K562 (cell line): ENCODE results near the gene KRTAP10-4. TPM values are rescaled to one million over a fixed set of nuclear protein-coding genes. Genes with fewer than 3 reads are reported as not detected.
A peak's percentile ranks its signal among the peaks of the same experiment; 100 is the strongest.

Experiments used
- ATAC-seq: fragments of 200-7000 bp; cut with Tn5 transposase; 3 replicates; pipeline ENCODE4 v1.9.1; 2020; ENCODE audit warnings: moderate library complexity
- BruUV-seq: library from RNA; stranded (reverse); fragments of 400-500 nt; replicated peaks from 2 replicates; lab custom pipeline; 2021; lab: Mats Ljungman, UMichigan
- CTCF ChIA-PET: fragments of 300-600 bp; formaldehyde crosslinking; extraction: SDS; loops from one replicate; lab custom pipeline; 2021; ENCODE audit warnings: low intra/inter-chr PET ratio; lab: Yijun Ruan, JAX
- POLR2A ChIA-PET: fragments of 300-600, 350-650 bp; sonication (Branson Sonifier 250); formaldehyde crosslinking; extraction: SDS; loops from one replicate; lab custom pipeline; 2021; ENCODE audit warnings: antibody characterized with exemption, inconsistent platforms; lab: Yijun Ruan, JAX
- DNase-seq, 4 experiments: peaks; one replicate each; pipeline versions ENCODE4 v3.0.0 to v3.0.0-alpha.2; 2011 to 2018; ENCODE audit warnings: low spot score in 3 of 4, mixed read lengths in 3 of 4; ENCODE audit errors: extremely low read depth in 1 of 4
- FAIRE-seq: peaks from 2 replicates; lab custom pipeline; 2011; peaks lifted over from hg19 to GRCh38; lab: Jason Lieb, UNC
- H2AFZ ChIP-seq: 2 replicates; pipeline ENCODE4 v1.6.0; 2011; ENCODE audit warnings: low read depth, low read length, control low read depth, inconsistent platforms
- H3K27ac ChIP-seq: fragments of 200-600 bp; 3 replicates; pipeline ENCODE4 v1.8.0; 2011; ENCODE audit warnings: low read depth, mild to moderate bottlenecking, control low read depth, inconsistent platforms, low read length, moderate library complexity, mixed read lengths; ENCODE audit errors: extremely low read depth
- H3K27me3 ChIP-seq, 2 experiments: fragments of 300-600 bp in 1 of 2; 2 replicates in 1 of 2; 3 replicates in 1 of 2; pipeline versions ENCODE4 v1.6.0 to v1.8.0; 2011; ENCODE audit warnings: inconsistent platforms in 2 of 2, low read length in 2 of 2, mild to moderate bottlenecking in 1 of 2, mixed read lengths in 1 of 2, moderate library complexity in 1 of 2; ENCODE audit not compliant: control insufficient read depth in 2 of 2, insufficient read depth in 2 of 2
- H3K36me3 ChIP-seq: fragments of 300-600 bp; 3 replicates; pipeline ENCODE4 v1.8.0; 2011; ENCODE audit warnings: mild to moderate bottlenecking, low read length, inconsistent platforms; ENCODE audit not compliant: control insufficient read depth, insufficient read depth
- H3K4me1 ChIP-seq, 2 experiments: fragments of 200-600 bp in 1 of 2; replicated peaks in 1 of 2; 2 replicates in 1 of 2; 3 replicates in 1 of 2; pipeline versions ENCODE4 v1.5.1 to v1.8.0; 2011; ENCODE audit warnings: inconsistent platforms in 2 of 2, low read length in 2 of 2, mild to moderate bottlenecking in 1 of 2, mixed read lengths in 1 of 2, moderate library complexity in 1 of 2; ENCODE audit not compliant: control insufficient read depth in 2 of 2, insufficient read depth in 2 of 2
- H3K4me2 ChIP-seq: 2 replicates; pipeline ENCODE4 v1.6.1; 2011; ENCODE audit warnings: low read length, control low read depth, inconsistent platforms, mixed read lengths; ENCODE audit not compliant: insufficient read depth
- H3K4me3 ChIP-seq: fragments of 200-600 bp; sonication (generic), shearing (Covaris generic); 2 replicates; pipeline ENCODE4 v1.5.1; 2016; ENCODE audit warnings: control low read depth, inconsistent platforms
- H3K79me2 ChIP-seq: fragments of 200-600 bp; 3 replicates; pipeline ENCODE4 v1.8.0; 2011; ENCODE audit warnings: low read length, inconsistent platforms; ENCODE audit not compliant: control insufficient read depth, insufficient read depth
- H3K9ac ChIP-seq, 2 experiments: 2 replicates each; pipeline versions ENCODE4 v1.6.0 to v1.6.1; 2011; ENCODE audit warnings: low read depth in 2 of 2, low read length in 2 of 2, control low read depth in 1 of 2, inconsistent platforms in 1 of 2, mild to moderate bottlenecking in 1 of 2, mixed read lengths in 1 of 2; ENCODE audit not compliant: insufficient read depth in 1 of 2
- H3K9me1 ChIP-seq: one replicate; pipeline ENCODE4 v1.6.0; 2011; ENCODE audit warnings: inconsistent platforms, mild to moderate bottlenecking, low read length, moderate library complexity; ENCODE audit not compliant: control insufficient read depth, insufficient read depth
- H3K9me3 ChIP-seq: replicated peaks from 2 replicates; pipeline ENCODE4 v1.5.1; 2011; ENCODE audit warnings: low read depth, low read length, inconsistent platforms; ENCODE audit not compliant: control insufficient read depth, insufficient read depth
- H4K20me1 ChIP-seq: replicated peaks from 2 replicates; pipeline ENCODE4 v1.6.1; 2011; ENCODE audit warnings: low read length, inconsistent platforms, mixed read lengths; ENCODE audit not compliant: control insufficient read depth, insufficient read depth
- ARID3A ChIP-seq: IDR thresholded peaks from 2 replicates; pipeline ENCODE4 v1.6.1; 2012; ENCODE audit warnings: low read depth, low read length, improper control_type of control experiment, borderline replicate concordance
- BCL6 ChIP-seq: fragments of 250-450 bp; sonication (Bioruptor Pico); IDR thresholded peaks from 2 replicates; pipeline ENCODE4 v1.4.0; 2020
- CEBPG ChIP-seq, 3 experiments: fragments of 200-800 bp in 1 of 3; sonication (Bioruptor generic) in 1 of 3; sonication (generic) in 1 of 3; formaldehyde crosslinking in 1 of 3; IDR thresholded peaks in 2 of 3; conservative IDR thresholded peaks in 1 of 3; 2 replicates each; pipeline versions ENCODE4 v1.6.1 to v1.8.0; 2016 to 2022; ENCODE audit warnings: missing compliant biosample characterization in 2 of 3, missing genetic modification characterization in 2 of 3, mild to moderate bottlenecking in 1 of 3, missing genetic modification reagents in 1 of 3
- CHD2 ChIP-seq: IDR thresholded peaks from 2 replicates; pipeline ENCODE4 v1.6.1; 2011; ENCODE audit warnings: low read depth, low read length
- EHMT2 ChIP-seq: fragments of 450-650 bp; IDR thresholded peaks from 2 replicates; pipeline ENCODE4 v1.6.1; 2018; ENCODE audit warnings: antibody characterized with exemption
- GTF2E2 ChIP-seq: fragments of 200-800 bp; sonication (Bioruptor generic); IDR thresholded peaks from 2 replicates; pipeline ENCODE4 v1.6.1; 2016; ENCODE audit warnings: missing genetic modification characterization, missing compliant biosample characterization
- MCM3 ChIP-seq: fragments of 450-650 bp; IDR thresholded peaks from 2 replicates; pipeline ENCODE4 v1.6.1; 2016
- MEIS2 ChIP-seq: fragments of 450-650 bp; IDR thresholded peaks from 2 replicates; pipeline ENCODE4 v1.6.1; 2014; ENCODE audit warnings: mild to moderate bottlenecking; ENCODE audit not compliant: partially characterized antibody
- MYC ChIP-seq, 2 experiments: fragments of 250-450 bp in 1 of 2; sonication (Bioruptor Pico) in 1 of 2; IDR thresholded peaks; 2 replicates each; pipeline versions ENCODE4 v1.5.1 to v1.6.1; 2012 to 2021; ENCODE audit warnings: low read depth in 2 of 2, borderline replicate concordance in 1 of 2, improper control_type of control experiment in 1 of 2, low read length in 1 of 2, mild to moderate bottlenecking in 1 of 2, moderate library complexity in 1 of 2
- PTRF ChIP-seq: fragments of 450-650 bp; IDR thresholded peaks from 2 replicates; pipeline ENCODE4 v1.6.1; 2016; ENCODE audit warnings: mild to moderate bottlenecking, missing genetic modification characterization, missing compliant biosample characterization
- RBM14 ChIP-seq: fragments of 200-400 bp; formaldehyde crosslinking; IDR thresholded peaks from 2 replicates; pipeline ENCODE4 v1.6.1; 2018; ENCODE audit warnings: low read depth, mild to moderate bottlenecking, low read length, moderate library complexity, borderline replicate concordance; ENCODE audit not compliant: insufficient read depth
- TAL1 ChIP-seq: fragments of 450-650 bp; IDR thresholded peaks from 2 replicates; pipeline ENCODE4 v1.6.1; 2016; ENCODE audit warnings: mild to moderate bottlenecking
- TBL1XR1 ChIP-seq, 2 experiments: IDR thresholded peaks; 2 replicates each; pipeline ENCODE4 v1.6.1; 2012; ENCODE audit warnings: improper control_type of control experiment in 2 of 2, low read length in 2 of 2, mild to moderate bottlenecking in 1 of 2
- TRIM24 ChIP-seq, 2 experiments: fragments of 450-650 bp; IDR thresholded peaks; 2 replicates each; pipeline ENCODE4 v1.6.1; 2016
- YY1 ChIP-seq, 3 experiments: IDR thresholded peaks; 2 replicates each; pipeline ENCODE4 v1.6.1; 2011; ENCODE audit warnings: low read length in 2 of 3, mild to moderate bottlenecking in 2 of 3, moderate library complexity in 2 of 3, borderline replicate concordance in 1 of 3, control low read depth in 1 of 3, low read depth in 1 of 3; ENCODE audit not compliant: insufficient read depth in 3 of 3, insufficient replicate concordance in 2 of 3, control insufficient read depth in 1 of 3, insufficient read length in 1 of 3; ENCODE audit errors: extremely low read depth in 1 of 3
- ZNF124 ChIP-seq: sonication (generic); formaldehyde crosslinking; IDR thresholded peaks from 2 replicates; pipeline ENCODE4 v1.8.1; 2022; ENCODE audit warnings: missing genetic modification reagents
- ZNF583 ChIP-seq: fragments of 250-450 bp; sonication (Bioruptor Pico); IDR thresholded peaks from 2 replicates; pipeline ENCODE4 v1.4.0; 2020
- WGBS: fragments of 100-300 bp; shearing (Covaris generic); methylation state at CpG from one replicate; pipeline ENCODE4 v1.1.6; 2016; ENCODE audit warnings: low coverage, mixed read lengths; ENCODE audit not compliant: insufficient coverage; ENCODE audit errors: missing lambda C conversion rate; 5-methylcytosine and 5-hydroxymethylcytosine counted together
- in situ Hi-C: fragments of 300-500 bp; cut with MboI; formaldehyde crosslinking; loops from 4 replicates; pipeline ENCODE4 v1.15.0; 2018; ENCODE audit warnings: inconsistent platforms, mixed read lengths
- intact Hi-C: fragments of 100-400 bp; cut with micrococcal nuclease; formaldehyde crosslinking; loops from 2 replicates; pipeline ENCODE4 v1.14.2; 2022
- polyA plus RNA-seq, 8 experiments: library from polyadenylated mRNA; depleted of rRNA in 4 of 8; stranded (reverse) in 5 of 8; unstranded in 3 of 8; fragments of >200 nt; fragmentation: Nextera tagmentation in 2 of 8; fragmentation: Illumina TruSeq in 1 of 8; extraction: Ambion mirVana in 2 of 8; extraction: Trizol in 1 of 8; gene quantifications; 2 replicates each; pipeline versions ENCODE4 v1.2.1 to v1.2.3, GENCODE V29; 2011 to 2014; ENCODE audit warnings: inconsistent platforms in 1 of 8, missing spikeins in 1 of 8
- total RNA-seq, 7 experiments: library from RNA; depleted of rRNA in 6 of 7; stranded (reverse); fragments of >200 nt in 6 of 7; fragmentation: Illumina TruSeq in 2 of 7; extraction: Trizol in 2 of 7; gene quantifications; 2 replicates each; pipeline versions ENCODE4 v1.2.1 to v1.2.3, GENCODE V29; 2011 to 2021; ENCODE audit warnings: low replicate concordance in 1 of 7
- TF ChIP-seq, protein P1 (sequence below), 2 experiments: fragments of 250-450 bp in 1 of 2; fragments of 450-650 bp in 1 of 2; sonication (Bioruptor Pico) in 1 of 2; IDR thresholded peaks; 2 replicates each; pipeline versions ENCODE4 v1.6.1 to v1.8.0; 2016 to 2021; ENCODE audit warnings: mild to moderate bottlenecking in 2 of 2, moderate library complexity in 2 of 2, missing compliant biosample characterization in 1 of 2, missing genetic modification characterization in 1 of 2

The KRTAP10-4 gene
- total and polyA plus RNA-seq, 9 of the 15 experiments (the other 6 are each of a cell fraction or from before 2014, with no cell fraction given) = not detected

- WGBS = 3% methylated on average over 20 of the region's 20 CpGs
- ATAC-seq = peak; percentile 89
- Histone ChIP-seq H3K4me2 (peak overlapping the region; percentile 79), H4K20me1 (no peaks in the 10 kb centered on the region), H3K27ac (peak overlapping the region; percentile 62), H3K79me2 (no peaks in the 10 kb centered on the region), H3K9ac (peak overlapping the region; percentile 25 to 29; a peak in 3 of 4 replicates), H3K9me1 (no peaks in the 10 kb centered on the region), H3K4me3 (no peak overlapping the region), H2AFZ (peak overlapping the region; percentile 81), H3K36me3 (no peaks in the 10 kb centered on the region), H3K9me3 (no peaks in the 10 kb centered on the region; the same call in 1 of the 2 replicates), H3K27me3 (peaks cover 0 to 15% of the 10 kb centered on the region in 2 experiments; a peak in 2 of 5 replicates), H3K4me1 (peaks cover 24 to 37% of the 10 kb centered on the region in 2 experiments)
- no TSS peak for BruUV-seq
- in situ Hi-C loops (no loop called here), intact Hi-C loops (no loop called here)
- peak; percentile 97 for FAIRE-seq
- DNase-seq = peak; percentile 67 to 81 (median 70)
- ChIA-PET CTCF (no interaction called here), POLR2A (interaction anchor here (0.8 to 1.4 kb wide), 6 partner anchors 9 to 136 kb away, joined by 3 to 5 read pairs (median 4); no protein-coding TSS in a partner anchor)
- TF ChIP-seq PTRF (tag) = peak; percentile 50; the same call in 1 of the 2 replicates
- TF ChIP-seq TRIM24 (IDR thresholded peaks at IDR 0.05) = peak; percentile 94 to 98
- TF ChIP-seq TAL1 = peak; percentile 96
- no peak for TF ChIP-seq YY1 (IDR thresholded peaks at IDR 0.05; ENCODE audit: borderline replicate concordance in 1 of 3, control insufficient read depth in 1 of 3, extremely low read depth in 1 of 3, insufficient read depth in 3 of 3, insufficient read length in 1 of 3, insufficient replicate concordance in 2 of 3, low read depth in 1 of 3, low read length in 2 of 3)
- TF ChIP-seq BCL6 (CRISPR knock-in tag) = no peak
- no peak for TF ChIP-seq CEBPG (CRISPR knock-in tag; IDR thresholded peaks at IDR 0.05)
- TF ChIP-seq CEBPG (tag; conservative IDR thresholded peaks at IDR 0.05 in 1 of 2, IDR thresholded peaks at IDR 0.05 in 1 of 2) = peak in 1 of 2 experiments; percentile 64; a peak in 1 of 4 replicates
- TF ChIP-seq ZNF583 (CRISPR knock-in tag) = 0 out of 2 replicates have a peak, but pooled peaks have one; percentile 62
- peak; percentile 95 for TF ChIP-seq MEIS2
- TF ChIP-seq RBM14 = no peak
- TF ChIP-seq CHD2 = no peak
- TF ChIP-seq, protein P1, sequence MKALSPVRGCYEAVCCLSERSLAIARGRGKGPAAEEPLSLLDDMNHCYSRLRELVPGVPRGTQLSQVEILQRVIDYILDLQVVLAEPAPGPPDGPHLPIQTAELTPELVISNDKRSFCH (CRISPR knock-in tag; IDR thresholded peaks at IDR 0.05) = no peak
- TF ChIP-seq, protein P1 (tag; IDR thresholded peaks at IDR 0.05) = peak; percentile 87
- TF ChIP-seq MCM3 = no peak
- peak; percentile 21; the same call in 1 of the 2 replicates for TF ChIP-seq MYC (IDR thresholded peaks at IDR 0.05; ENCODE audit: low read depth, low read length)
- no peak for TF ChIP-seq MYC (CRISPR knock-in tag; IDR thresholded peaks at IDR 0.05; ENCODE audit: borderline replicate concordance, low read depth)
- no peak for TF ChIP-seq ZNF124
- TF ChIP-seq GTF2E2 (tag) = no peak; the same call in 1 of the 2 replicates
- peak; percentile 83 for TF ChIP-seq EHMT2
- TF ChIP-seq TBL1XR1 (IDR thresholded peaks at IDR 0.05; ENCODE audit: low read length in 2 of 2) = peak in 1 of 2 experiments; percentile 79; a peak in 3 of 4 replicates
- 0 out of 2 replicates have a peak, but pooled peaks have one; percentile 52 for TF ChIP-seq ARID3A
Observed at GRCh38 chr21:44593598-44594405, 20.3 kb downstream of the KRTAP10-4 start.
